Renal cortical epithelial cell (primary cell): Measurements from ENCODE around the gene CHCHD2. TPM values are rescaled to one million over a fixed set of nuclear protein-coding genes. Genes with fewer than 3 reads are reported as not detected.
"Not testable (repeated sequence)": the region's sequence is repeated elsewhere in the genome, so short reads cannot be mapped to it uniquely, and the experiment has no call there.

Source experiments
- DNase-seq: peaks from one replicate; pipeline ENCODE4 v3.0.0-alpha.2; 2011; ENCODE audit warnings: low read depth
- total RNA-seq: library from RNA; depleted of rRNA; stranded (reverse); fragments of >200 nt; gene quantifications from 2 replicates; pipeline ENCODE4 v1.2.3, GENCODE V29; 2014

Gene CHCHD2
- total RNA-seq, result 215 and 649 TPM in 2 replicates

- DNase-seq, result peak; percentile 98
Observed at GRCh38 chr7:56106108-56107073, at the start of gene CHCHD2. Gene CHCHD2, minus strand, starts transcription at chr7:56106476. Its CDS starts 63 bp downstream, at chr7:56106413.

- DNase-seq, result not testable (repeated sequence)
Observed at GRCh38 chr7:56131062-56131461, 24.8 kb upstream of the CHCHD2 start.

GRCh38 chr7:56127241-56127975, 21.1 kb upstream of the CHCHD2 start:
- DNase-seq, result no peak

- no peak for DNase-seq
Observed at GRCh38 chr7:56125831-56126230, 19.6 kb upstream of the CHCHD2 start.

- DNase-seq, result no peak
Observed at GRCh38 chr7:56124981-56125380, 18.7 kb upstream of the CHCHD2 start.

GRCh38 chr7:56121440-56121839, 15.2 kb upstream of the CHCHD2 start:
- no peak for DNase-seq

- DNase-seq, result no peak
Observed at GRCh38 chr7:56115852-56116538, 9.7 kb upstream of the CHCHD2 start, which contains the start of gene NUPR2. Gene NUPR2, minus strand, starts transcription at chr7:56116417. Its CDS starts 103 bp downstream, at chr7:56116314.

- DNase-seq, result not testable (repeated sequence)
Observed at GRCh38 chr7:56112244-56112643, 6.0 kb upstream of the CHCHD2 start.

GRCh38 chr7:56110611-56111010, 4.3 kb upstream of the CHCHD2 start:
- no peak for DNase-seq

- DNase-seq, result no peak
Observed at GRCh38 chr7:56107954-56108258, 1.6 kb upstream of the CHCHD2 start.

- DNase-seq, result peak; percentile 78
Observed at GRCh38 chr7:56105508-56105907, 768 bp downstream of the CHCHD2 start.

- not testable (repeated sequence) for DNase-seq
Observed at GRCh38 chr7:56104138-56104537, 2.1 kb downstream of the CHCHD2 start.

GRCh38 chr7:56099653-56100052, 6.6 kb downstream of the CHCHD2 start:
- DNase-seq, result no peak

- DNase-seq, result not testable (repeated sequence)
Observed at GRCh38 chr7:56098187-56099008, 7.9 kb downstream of the CHCHD2 start.

GRCh38 chr7:56097700-56098099, 8.6 kb downstream of the CHCHD2 start:
- peak; percentile 16 for DNase-seq

GRCh38 chr7:56092789-56093531, 13.3 kb downstream of the CHCHD2 start, which contains the start of gene PHKG1:
Gene PHKG1, minus strand, starts transcription at chr7:56092952. Its CDS starts 4,011 bp downstream, at chr7:56088941.
- DNase-seq, result peak; percentile 35

- not testable (repeated sequence) for DNase-seq
Observed at GRCh38 chr7:56092388-56092787, 13.9 kb downstream of the CHCHD2 start.

- no peak for DNase-seq
Observed at GRCh38 chr7:56091591-56091990, 14.7 kb downstream of the CHCHD2 start.

GRCh38 chr7:56087445-56087844, 18.8 kb downstream of the CHCHD2 start:
- DNase-seq, result no peak

GRCh38 chr7:56086761-56087160, 19.5 kb downstream of the CHCHD2 start:
- DNase-seq, result no peak
